Measurements from ENCODE around the gene TOPBP1. TPM values are rescaled to one million over a fixed set of nuclear protein-coding genes. Genes with fewer than 3 reads are reported as not detected.
"Not testable (repeated sequence)": the region's sequence is repeated elsewhere in the genome, so short reads cannot be mapped to it uniquely, and the experiment has no call there.

Gene TOPBP1
- 19.6 and 20.4 TPM in 2 replicates for total RNA-seq

GRCh38 chr3:133661454-133662277 lies at the start of gene TOPBP1:
TSS of gene TOPBP1 (minus strand) at chr3:133661941. CDS start at chr3:133661127, 814 bp downstream.
- DNase-seq (ENCODE audit: low read depth in 2 of 2) = peak; percentile 75 to 85

GRCh38 chr3:133711013-133711412 lies 49.3 kb upstream of the TOPBP1 start:
- no peak for DNase-seq (ENCODE audit: low read depth in 2 of 2)

GRCh38 chr3:133709139-133709750 lies 47.5 kb upstream of the TOPBP1 start:
- no peak for DNase-seq (ENCODE audit: low read depth in 2 of 2)

- DNase-seq (ENCODE audit: low read depth in 2 of 2) = no peak
Measured at GRCh38 chr3:133706033-133706432, 44.3 kb upstream of the TOPBP1 start.

GRCh38 chr3:133703915-133704314 lies 42.2 kb upstream of the TOPBP1 start:
- no peak for DNase-seq (ENCODE audit: low read depth in 2 of 2)

- no peak for DNase-seq (ENCODE audit: low read depth in 2 of 2)
Measured at GRCh38 chr3:133701435-133702358, 40.0 kb upstream of the TOPBP1 start.

- DNase-seq (ENCODE audit: low read depth in 2 of 2) = no peak
Measured at GRCh38 chr3:133700351-133700750, 38.6 kb upstream of the TOPBP1 start.

GRCh38 chr3:133699903-133700302 lies 38.2 kb upstream of the TOPBP1 start:
- no peak for DNase-seq (ENCODE audit: low read depth in 2 of 2)

- DNase-seq (ENCODE audit: low read depth in 2 of 2) = no peak
Measured at GRCh38 chr3:133699467-133699866, 37.7 kb upstream of the TOPBP1 start.

- no peak for DNase-seq (ENCODE audit: low read depth in 2 of 2)
Measured at GRCh38 chr3:133697960-133698359, 36.2 kb upstream of the TOPBP1 start.

- DNase-seq (ENCODE audit: low read depth in 2 of 2) = no peak
Measured at GRCh38 chr3:133695560-133696171, 33.9 kb upstream of the TOPBP1 start.

- DNase-seq (ENCODE audit: low read depth in 2 of 2) = no peak
Measured at GRCh38 chr3:133694288-133695268, 32.8 kb upstream of the TOPBP1 start.

GRCh38 chr3:133693821-133694220 lies 32.1 kb upstream of the TOPBP1 start:
- no peak for DNase-seq (ENCODE audit: low read depth in 2 of 2)

GRCh38 chr3:133692759-133693158 lies 31.0 kb upstream of the TOPBP1 start:
- no peak for DNase-seq (ENCODE audit: low read depth in 2 of 2)

GRCh38 chr3:133691273-133692107 lies 29.7 kb upstream of the TOPBP1 start:
- DNase-seq (ENCODE audit: low read depth in 2 of 2) = no peak

GRCh38 chr3:133677993-133678392 lies 16.3 kb upstream of the TOPBP1 start:
- DNase-seq (ENCODE audit: low read depth in 2 of 2) = not testable (repeated sequence)

GRCh38 chr3:133676336-133677118 lies 14.8 kb upstream of the TOPBP1 start:
- no peak for DNase-seq (ENCODE audit: low read depth in 2 of 2)

- no peak for DNase-seq (ENCODE audit: low read depth in 2 of 2)
Measured at GRCh38 chr3:133675631-133676335, 14.0 kb upstream of the TOPBP1 start.

All from lung microvascular endothelial cell (primary cell).